A673 (cell line): ENCODE data around the gene PDLIM4. TPM values are rescaled to one million over a fixed set of nuclear protein-coding genes. Genes with fewer than 3 reads are reported as not detected.

Source experiments
- BruUV-seq: library from RNA; stranded (reverse); fragments of 400-500 nt; replicated peaks from 2 replicates; lab custom pipeline; 2021; lab: Mats Ljungman, UMichigan
- CTCF ChIA-PET: fragments of 300-600 bp; sonication (Branson Sonifier 250); formaldehyde crosslinking; loops from one replicate; lab custom pipeline; 2022; ENCODE audit warnings: antibody characterized with exemption; lab: Charles Lee
- POLR2A ChIA-PET: fragments of 300-600 bp; sonication (Branson Sonifier 250); formaldehyde crosslinking; loops from one replicate; lab custom pipeline; 2022; ENCODE audit warnings: antibody characterized with exemption; ENCODE audit not compliant: low non-redundant PET; lab: Charles Lee
- DNase-seq: peaks from one replicate; pipeline ENCODE4 v3.0.0-alpha.2; 2015; ENCODE audit warnings: low spot score
- H3K27ac ChIP-seq: fragments of 200-600 bp; sonication (generic); 2 replicates; pipeline ENCODE4 v1.5.1; 2016; ENCODE audit warnings: mixed run types, low read depth, mild to moderate bottlenecking, mixed read lengths, antibody characterized with exemption, low read length; ENCODE audit not compliant: poor library complexity, severe bottlenecking
- H3K27me3 ChIP-seq: fragments of 200-600 bp; sonication (generic); replicated peaks from 2 replicates; pipeline ENCODE4 v1.6.1; 2017; ENCODE audit warnings: mixed run types, low read depth, mild to moderate bottlenecking, mixed read lengths, antibody characterized with exemption, low read length; ENCODE audit not compliant: insufficient read depth, poor library complexity
- H3K36me3 ChIP-seq: fragments of 200-600 bp; sonication (generic); 2 replicates; pipeline ENCODE4 v1.6.1; 2016; ENCODE audit warnings: mixed run types, mild to moderate bottlenecking, mixed read lengths, antibody characterized with exemption, low read length; ENCODE audit not compliant: insufficient read depth, poor library complexity, severe bottlenecking
- H3K4me1 ChIP-seq: fragments of 200-600 bp; sonication (generic); 2 replicates; pipeline ENCODE4 v1.6.1; 2017; ENCODE audit warnings: mixed run types, mild to moderate bottlenecking, mixed read lengths, antibody characterized with exemption, low read length; ENCODE audit not compliant: insufficient read depth, poor library complexity, severe bottlenecking
- H3K4me3 ChIP-seq: fragments of 200-600 bp; sonication (generic); 2 replicates; pipeline ENCODE4 v1.5.1; 2016; ENCODE audit warnings: low read depth, mixed run types, mild to moderate bottlenecking, mixed read lengths, low read length; ENCODE audit not compliant: poor library complexity, severe bottlenecking
- H3K9me3 ChIP-seq: fragments of 200-600 bp; sonication (generic); 2 replicates; pipeline ENCODE4 v1.6.1; 2016; ENCODE audit warnings: mixed run types, low read depth, mild to moderate bottlenecking, mixed read lengths, antibody characterized with exemption, low read length; ENCODE audit not compliant: poor library complexity, severe bottlenecking
- EZH2 ChIP-seq: fragments of 200-600 bp; sonication (generic); IDR thresholded peaks from 2 replicates; pipeline ENCODE4 v1.6.1; 2017; ENCODE audit warnings: borderline replicate concordance, low read depth, mild to moderate bottlenecking, mixed read lengths, antibody characterized with exemption, low read length; ENCODE audit not compliant: poor library complexity, severe bottlenecking
- intact Hi-C: fragments of 100-400 bp; cut with micrococcal nuclease; formaldehyde crosslinking; loops from one replicate; pipeline ENCODE4 v1.10.0; 2022; ENCODE audit not compliant: unreplicated experiment
- total RNA-seq: library from RNA; stranded (reverse); gene quantifications from 2 replicates; pipeline ENCODE4 v1.2.3, GENCODE V29; 2021
- TF ChIP-seq, protein P1 (sequence below): fragments of 300-800, 200-600 bp; sonication (generic); conservative IDR thresholded peaks from 2 replicates; pipeline ENCODE4 v1.5.1; 2017; ENCODE audit warnings: low read depth, mild to moderate bottlenecking, antibody characterized with exemption, low read length, moderate library complexity, mixed read lengths

Gene PDLIM4
- total RNA-seq, 1 experiment from 2014 or later = 6.0 TPM

DNA sequence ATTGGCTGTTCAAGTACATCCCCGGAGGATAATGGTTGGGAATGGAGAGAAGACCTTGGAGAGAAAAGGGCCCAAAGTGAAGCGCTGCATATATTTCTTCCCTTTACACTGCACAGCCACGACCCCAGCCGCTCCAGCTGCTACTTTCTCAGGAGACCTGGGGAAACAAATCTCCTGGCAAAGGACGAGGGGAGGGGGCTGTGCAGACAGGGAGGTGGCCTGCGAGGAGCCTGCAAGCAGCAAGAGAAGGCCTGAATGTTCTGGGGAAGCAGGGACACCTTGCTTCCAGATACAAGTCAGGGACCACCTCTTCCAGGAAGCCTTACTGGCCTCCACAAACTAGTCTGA is 739 bp upstream of the PDLIM4 start:
- H3K9me3 ChIP-seq = no peaks in the 10 kb centered on the region
- TF ChIP-seq, protein P1, sequence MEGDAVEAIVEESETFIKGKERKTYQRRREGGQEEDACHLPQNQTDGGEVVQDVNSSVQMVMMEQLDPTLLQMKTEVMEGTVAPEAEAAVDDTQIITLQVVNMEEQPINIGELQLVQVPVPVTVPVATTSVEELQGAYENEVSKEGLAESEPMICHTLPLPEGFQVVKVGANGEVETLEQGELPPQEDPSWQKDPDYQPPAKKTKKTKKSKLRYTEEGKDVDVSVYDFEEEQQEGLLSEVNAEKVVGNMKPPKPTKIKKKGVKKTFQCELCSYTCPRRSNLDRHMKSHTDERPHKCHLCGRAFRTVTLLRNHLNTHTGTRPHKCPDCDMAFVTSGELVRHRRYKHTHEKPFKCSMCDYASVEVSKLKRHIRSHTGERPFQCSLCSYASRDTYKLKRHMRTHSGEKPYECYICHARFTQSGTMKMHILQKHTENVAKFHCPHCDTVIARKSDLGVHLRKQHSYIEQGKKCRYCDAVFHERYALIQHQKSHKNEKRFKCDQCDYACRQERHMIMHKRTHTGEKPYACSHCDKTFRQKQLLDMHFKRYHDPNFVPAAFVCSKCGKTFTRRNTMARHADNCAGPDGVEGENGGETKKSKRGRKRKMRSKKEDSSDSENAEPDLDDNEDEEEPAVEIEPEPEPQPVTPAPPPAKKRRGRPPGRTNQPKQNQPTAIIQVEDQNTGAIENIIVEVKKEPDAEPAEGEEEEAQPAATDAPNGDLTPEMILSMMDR = no peak
- no peak for TF ChIP-seq EZH2
- no peak for DNase-seq
- CTCF ChIA-PET = no interaction called here
- intact Hi-C loops = no loop called here
- no peaks in the 10 kb centered on the region for H3K27me3 ChIP-seq
- no peak overlapping the region for H3K27ac ChIP-seq
- H3K4me1 ChIP-seq = peaks cover 16% of the 10 kb centered on the region
- BruUV-seq = no TSS peak
- no peak overlapping the region for H3K4me3 ChIP-seq
- H3K36me3 ChIP-seq = no peaks in the 10 kb centered on the region
- POLR2A ChIA-PET = no interaction called here

DNA sequence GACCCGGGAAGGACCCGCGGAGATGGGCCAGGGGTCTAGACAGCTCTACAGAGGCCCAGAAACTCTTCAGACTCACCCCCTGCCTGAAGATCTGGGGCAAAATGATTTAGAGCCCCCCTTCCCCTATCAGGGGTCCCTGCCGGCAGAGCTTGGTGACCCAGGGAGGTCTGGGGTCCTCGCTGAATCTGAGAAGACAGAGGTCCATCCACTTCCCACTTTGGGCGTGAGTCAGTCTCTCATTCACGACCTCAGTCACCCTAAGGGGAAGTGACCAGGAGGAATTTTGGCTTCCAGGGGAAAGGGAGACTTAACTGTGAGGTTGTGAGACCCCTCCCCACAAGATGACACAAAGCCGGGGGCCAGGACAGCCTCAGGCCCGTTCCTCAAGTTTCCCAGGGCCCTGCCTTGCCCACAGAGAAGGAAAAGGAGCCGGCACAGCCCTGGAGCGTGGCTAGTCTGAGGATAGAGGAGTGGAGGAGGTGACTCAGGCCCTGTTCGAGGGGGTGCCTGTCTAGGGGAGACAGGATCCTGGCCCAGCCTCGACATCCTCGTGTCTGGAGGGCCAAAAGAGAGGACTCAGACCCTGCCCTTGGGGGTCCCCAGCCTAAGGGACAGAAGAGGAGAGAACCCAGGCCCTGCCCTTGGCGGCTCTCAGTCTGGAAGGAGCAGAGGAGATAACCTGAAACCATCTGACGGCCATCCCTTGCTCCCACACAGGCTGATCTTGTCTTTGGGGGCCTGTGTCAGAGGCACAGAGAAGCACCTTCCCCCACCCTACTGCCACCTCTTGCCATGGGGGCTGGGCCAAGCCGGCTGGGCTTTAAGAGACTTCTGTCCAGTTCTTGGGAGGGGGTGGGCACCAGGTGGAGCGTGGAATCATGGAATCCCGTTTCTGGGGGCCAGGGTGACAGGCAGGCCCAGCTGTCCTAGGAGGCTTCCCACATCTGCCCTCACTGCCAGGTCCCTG is 889 bp downstream of the PDLIM4 start:
- no peaks in the 10 kb centered on the region for H3K36me3 ChIP-seq
- no peak for DNase-seq
- ChIA-PET CTCF (no interaction called here), POLR2A (no interaction called here)
- TF ChIP-seq, protein P1 = no peak
- no peak for TF ChIP-seq EZH2
- H3K4me3 ChIP-seq = peak overlapping the region; percentile 53
- H3K27ac ChIP-seq = no peak overlapping the region
- no peaks in the 10 kb centered on the region for H3K9me3 ChIP-seq
- intact Hi-C loops = no loop called here
- H3K27me3 ChIP-seq = no peaks in the 10 kb centered on the region
- H3K4me1 ChIP-seq = peaks cover 16% of the 10 kb centered on the region
- BruUV-seq = no TSS peak

DNA sequence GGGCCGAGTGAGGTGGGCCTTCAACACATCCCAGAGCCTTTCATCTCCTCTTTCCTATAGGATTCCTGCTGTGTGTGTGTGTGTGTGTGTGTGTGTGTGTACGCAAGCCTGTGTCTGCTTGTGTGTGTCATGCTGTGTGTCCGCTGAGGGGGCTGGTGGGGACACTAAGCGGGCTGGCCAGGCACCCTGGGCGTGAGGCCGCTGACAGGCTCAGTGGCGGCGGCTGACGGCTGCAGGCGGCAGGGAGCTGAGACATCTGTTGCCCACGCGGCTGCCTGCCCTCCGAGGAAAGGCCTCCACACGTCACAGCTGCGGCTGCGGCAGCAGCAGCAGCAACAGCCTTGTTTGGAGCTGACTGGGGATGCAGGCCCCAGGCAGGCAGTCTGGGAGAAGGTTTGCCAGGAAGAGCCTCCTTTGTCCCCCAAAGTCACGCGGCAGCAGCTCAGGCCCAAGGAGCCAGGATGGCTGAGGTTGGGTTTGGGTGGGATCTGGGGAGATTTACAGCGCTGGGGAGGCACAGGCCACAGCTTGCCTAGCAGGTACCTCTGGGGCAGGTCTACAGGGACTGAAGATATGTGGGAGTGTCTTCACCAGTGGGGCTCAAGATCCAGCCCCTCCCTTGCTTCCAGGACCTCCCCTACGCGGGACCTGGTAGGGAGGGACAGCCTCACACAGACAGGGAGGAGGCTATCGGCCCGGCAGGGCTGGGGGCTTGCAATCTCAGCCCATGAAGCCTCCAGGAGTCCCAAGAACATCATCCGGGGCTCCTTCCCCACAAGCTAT is 1.8 kb downstream of the PDLIM4 start:
- CTCF ChIA-PET = no interaction called here
- H3K4me3 ChIP-seq = no peak overlapping the region
- no peaks in the 10 kb centered on the region for H3K36me3 ChIP-seq
- no peak for TF ChIP-seq EZH2
- TF ChIP-seq, protein P1 = no peak
- intact Hi-C loops = no loop called here
- DNase-seq = no peak
- no peak overlapping the region for H3K27ac ChIP-seq
- no TSS peak for BruUV-seq
- no peaks in the 10 kb centered on the region for H3K27me3 ChIP-seq
- peaks cover 16% of the 10 kb centered on the region for H3K4me1 ChIP-seq
- POLR2A ChIA-PET = no interaction called here
- H3K9me3 ChIP-seq = no peaks in the 10 kb centered on the region
